Tibial artery (tissue), 4 donors: ENCODE results near the gene RASAL2.

ENCODE experiments used
- DNase-seq, 2 donors: peaks; one replicate each; pipeline ENCODE4 v3.0.0-alpha.2; 2019
- H3K27ac ChIP-seq, 2 donors: fragments of 200-600 bp; sonication (generic) in 1 of 2; 1 replicate in 1 of 2; 2 replicates in 1 of 2; pipeline ENCODE4 v1.5.1; 2018 to 2019; ENCODE audit warnings: mild to moderate bottlenecking in 1 of 2
- H3K27me3 ChIP-seq, 2 donors: fragments of 200-600 bp; sonication (generic) in 1 of 2; one replicate each; pipeline versions ENCODE4 v1.5.1 to v1.6.0; 2016 to 2019
- H3K36me3 ChIP-seq, 3 donors: fragments of 200-600 bp; sonication (generic) in 2 of 3; one replicate each; pipeline ENCODE4 v1.5.1; 2016 to 2019; ENCODE audit warnings: mild to moderate bottlenecking in 2 of 3
- H3K4me1 ChIP-seq, 4 donors: fragments of 200-600 bp; sonication (generic) in 2 of 4; 1 replicate in 3 of 4; 2 replicates in 1 of 4; pipeline ENCODE4 v1.5.1; 2016 to 2019
- H3K4me3 ChIP-seq, 2 donors: fragments of 200-600 bp; sonication (generic) in 1 of 2; 1 replicate in 1 of 2; 2 replicates in 1 of 2; pipeline ENCODE4 v1.5.1; 2018 to 2019; ENCODE audit warnings: mild to moderate bottlenecking in 2 of 2
- H3K9me3 ChIP-seq, 3 donors: fragments of 200-600 bp; sonication (generic) in 1 of 3; one replicate each; pipeline ENCODE4 v1.5.1; 2016 to 2019
- CTCF ChIP-seq, 2 experiments: fragments of 200-600 bp in 1 of 2; fragments of 450-650 bp in 1 of 2; IDR thresholded peaks; one replicate each; pipeline ENCODE4 v1.5.1; 2017 to 2019; ENCODE audit warnings: antibody characterized with exemption in 2 of 2, mild to moderate bottlenecking in 1 of 2, moderate library complexity in 1 of 2
- intact Hi-C: fragments of 100-400 bp; cut with DNase I; formaldehyde crosslinking; loops from one replicate; pipeline ENCODE4 v1.15.0; 2023; ENCODE audit warnings: low total_unique reads

The RASAL2 gene

GRCh38 chr1:178451529-178451928 lies 357.6 kb downstream of the RASAL2 start:
- Histone ChIP-seq H3K4me3 (no peak overlapping the region), H3K9me3 (no peaks in the 10 kb centered on the region), H3K4me1 (no peaks in the 10 kb centered on the region), H3K36me3 (peaks cover 13 to 29% (median 26%) of the 10 kb centered on the region in 3 donors), H3K27me3 (no peaks in the 10 kb centered on the region), H3K27ac (no peak overlapping the region)
- intact Hi-C loops = no loop called here
- TF ChIP-seq CTCF (IDR thresholded peaks at IDR 0.05) = no peak
- no peak for DNase-seq

- DNase-seq = no peak
- Histone ChIP-seq H3K4me1 (no peaks in the 10 kb centered on the region), H3K9me3 (no peaks in the 10 kb centered on the region), H3K4me3 (no peak overlapping the region), H3K27ac (no peak overlapping the region), H3K36me3 (peaks cover 18 to 34% (median 31%) of the 10 kb centered on the region in 3 donors), H3K27me3 (no peaks in the 10 kb centered on the region)
- TF ChIP-seq CTCF (IDR thresholded peaks at IDR 0.05) = no peak
- intact Hi-C loops = no loop called here
Measured at GRCh38 chr1:178452013-178452412, 358.1 kb downstream of the RASAL2 start.

- no peaks in the 10 kb centered on the region for H3K4me1 ChIP-seq
- H3K9me3 ChIP-seq = no peaks in the 10 kb centered on the region
- no peak for DNase-seq
- no peaks in the 10 kb centered on the region for H3K27me3 ChIP-seq
- H3K27ac ChIP-seq = no peak overlapping the region
- no peak for TF ChIP-seq CTCF (IDR thresholded peaks at IDR 0.05)
- H3K4me3 ChIP-seq = no peak overlapping the region
- intact Hi-C loops = no loop called here
- H3K36me3 ChIP-seq = peaks cover 37 to 41% (median 41%) of the 10 kb centered on the region in 3 donors
Measured at GRCh38 chr1:178456472-178456871, 362.6 kb downstream of the RASAL2 start.

- no peak for TF ChIP-seq CTCF (IDR thresholded peaks at IDR 0.05)
- Histone ChIP-seq H3K27me3 (no peaks in the 10 kb centered on the region), H3K4me1 (no peaks in the 10 kb centered on the region), H3K36me3 (peaks cover 26 to 34% (median 29%) of the 10 kb centered on the region in 3 donors), H3K27ac (no peak overlapping the region), H3K9me3 (no peaks in the 10 kb centered on the region), H3K4me3 (no peak overlapping the region)
- DNase-seq = no peak
- intact Hi-C loops = no loop called here
Measured at GRCh38 chr1:178457651-178458050, 363.7 kb downstream of the RASAL2 start.

- no peaks in the 10 kb centered on the region for H3K9me3 ChIP-seq
- no peak overlapping the region for H3K27ac ChIP-seq
- no peaks in the 10 kb centered on the region for H3K4me1 ChIP-seq
- H3K27me3 ChIP-seq = no peaks in the 10 kb centered on the region
- intact Hi-C loops = no loop called here
- TF ChIP-seq CTCF (IDR thresholded peaks at IDR 0.05) = no peak
- H3K36me3 ChIP-seq = peaks cover 25 to 32% (median 28%) of the 10 kb centered on the region in 3 donors
- no peak overlapping the region for H3K4me3 ChIP-seq
- DNase-seq = no peak
Measured at GRCh38 chr1:178458203-178458602, 364.3 kb downstream of the RASAL2 start.

GRCh38 chr1:178461104-178461503 lies 367.2 kb downstream of the RASAL2 start:
- H3K27me3 ChIP-seq = no peaks in the 10 kb centered on the region
- DNase-seq = no peak
- TF ChIP-seq CTCF (IDR thresholded peaks at IDR 0.05) = no peak
- H3K9me3 ChIP-seq = no peaks in the 10 kb centered on the region
- H3K4me1 ChIP-seq = peaks cover 0 to 20% (median 6%) of the 10 kb centered on the region in 4 donors
- peaks cover 29 to 31% (median 30%) of the 10 kb centered on the region in 3 donors for H3K36me3 ChIP-seq
- H3K4me3 ChIP-seq = no peak overlapping the region
- no peak overlapping the region for H3K27ac ChIP-seq
- intact Hi-C loops = no loop called here
